GM18951 (cell line): ENCODE measurements around the gene EMC9.

ENCODE experiments used
- POLR2A ChIP-seq: IDR thresholded peaks from 4 replicates; pipeline ENCODE4 v1.6.1; 2011; ENCODE audit warnings: mild to moderate bottlenecking; ENCODE audit not compliant: insufficient read length, insufficient read depth; ENCODE audit errors: extremely low read depth
- in situ Hi-C: fragments of 300-500 bp; cut with MboI; formaldehyde crosslinking; loops from one replicate; pipeline ENCODE4 v1.12.0; 2022; ENCODE audit warnings: low sequenced_read_pairs, mixed read lengths, inconsistent platforms; ENCODE audit not compliant: unreplicated experiment

EMC9 gene

GRCh38 chr14:24182110-24182882 is 40.9 kb upstream of the EMC9 start:
- in situ Hi-C loops: no loop called here
- TF ChIP-seq POLR2A: no peak

- peak; percentile 31 for TF ChIP-seq POLR2A
- in situ Hi-C loops: no loop called here
These were observed 40.1 kb upstream of the EMC9 start for GRCh38 chr14:24181371-24182077.

- TF ChIP-seq POLR2A: peak; percentile 10
- in situ Hi-C loops: no loop called here
These were observed 38.8 kb upstream of the EMC9 start for GRCh38 chr14:24179961-24180796.

- peak; percentile 26 for TF ChIP-seq POLR2A
- in situ Hi-C loops: no loop called here
These were observed 38.0 kb upstream of the EMC9 start for GRCh38 chr14:24179294-24179960.

- TF ChIP-seq POLR2A: no peak
- in situ Hi-C loops: no loop called here
These were observed 37.2 kb upstream of the EMC9 start for GRCh38 chr14:24178399-24179178.

GRCh38 chr14:24177891-24178290 is 36.5 kb upstream of the EMC9 start:
- no peak for TF ChIP-seq POLR2A
- in situ Hi-C loops: no loop called here

GRCh38 chr14:24177041-24177825 is 35.8 kb upstream of the EMC9 start:
- no peak for TF ChIP-seq POLR2A
- in situ Hi-C loops: no loop called here

GRCh38 chr14:24176599-24176998 is 35.2 kb upstream of the EMC9 start:
- TF ChIP-seq POLR2A: no peak
- in situ Hi-C loops: no loop called here

GRCh38 chr14:24172871-24173281 is 31.5 kb upstream of the EMC9 start:
- in situ Hi-C loops: no loop called here
- TF ChIP-seq POLR2A: peak; percentile 13

GRCh38 chr14:24172261-24172860 is 31.0 kb upstream of the EMC9 start:
- in situ Hi-C loops: no loop called here
- no peak for TF ChIP-seq POLR2A
